ENCODE measurements around the gene DGKI. TPM values are rescaled to one million over a fixed set of nuclear protein-coding genes. Genes with fewer than 3 reads are reported as not detected.

DGKI gene
- total and polyA plus RNA-seq, 4 donors = 0.03 to 1.5 (median 0.33) TPM

- no peaks in the 10 kb centered on the region for H3K9me3 ChIP-seq (ENCODE audit: control insufficient read depth in 4 of 4, insufficient read depth in 3 of 4, low read length in 3 of 4)
- no peak overlapping the region for H3K9ac ChIP-seq (ENCODE audit: insufficient read depth in 1 of 2, low read length in 2 of 2)
- TF ChIP-seq, protein P1, sequence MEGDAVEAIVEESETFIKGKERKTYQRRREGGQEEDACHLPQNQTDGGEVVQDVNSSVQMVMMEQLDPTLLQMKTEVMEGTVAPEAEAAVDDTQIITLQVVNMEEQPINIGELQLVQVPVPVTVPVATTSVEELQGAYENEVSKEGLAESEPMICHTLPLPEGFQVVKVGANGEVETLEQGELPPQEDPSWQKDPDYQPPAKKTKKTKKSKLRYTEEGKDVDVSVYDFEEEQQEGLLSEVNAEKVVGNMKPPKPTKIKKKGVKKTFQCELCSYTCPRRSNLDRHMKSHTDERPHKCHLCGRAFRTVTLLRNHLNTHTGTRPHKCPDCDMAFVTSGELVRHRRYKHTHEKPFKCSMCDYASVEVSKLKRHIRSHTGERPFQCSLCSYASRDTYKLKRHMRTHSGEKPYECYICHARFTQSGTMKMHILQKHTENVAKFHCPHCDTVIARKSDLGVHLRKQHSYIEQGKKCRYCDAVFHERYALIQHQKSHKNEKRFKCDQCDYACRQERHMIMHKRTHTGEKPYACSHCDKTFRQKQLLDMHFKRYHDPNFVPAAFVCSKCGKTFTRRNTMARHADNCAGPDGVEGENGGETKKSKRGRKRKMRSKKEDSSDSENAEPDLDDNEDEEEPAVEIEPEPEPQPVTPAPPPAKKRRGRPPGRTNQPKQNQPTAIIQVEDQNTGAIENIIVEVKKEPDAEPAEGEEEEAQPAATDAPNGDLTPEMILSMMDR (IDR thresholded peaks at IDR 0.05; ENCODE audit: control extremely low read depth, extremely low read depth) = no peak
- no peaks in the 10 kb centered on the region for H3K4me1 ChIP-seq (ENCODE audit: control insufficient read depth in 5 of 5, insufficient read depth in 5 of 5, low read length in 5 of 5)
- DNase-seq (no peak), ATAC-seq (ENCODE audit: insufficient read depth, low FRiP score) (no peak)
- no peak overlapping the region for H3K4me3 ChIP-seq
- WGBS, 2 donors = 66 to 72% methylated on average over 2 of the region's 2 CpGs
- no peaks in the 10 kb centered on the region for H3K36me3 ChIP-seq (ENCODE audit: control insufficient read depth in 4 of 4, insufficient read depth in 4 of 4, low read length in 4 of 4)
- H3K27me3 ChIP-seq (ENCODE audit: control insufficient read depth in 3 of 3, insufficient read depth in 3 of 3, low read length in 2 of 3) = no peaks in the 10 kb centered on the region
- H3K27ac ChIP-seq (ENCODE audit: low read depth in 1 of 2, low read length in 1 of 2) = no peak overlapping the region
Observed at GRCh38 chr7:137804836-137805235, 41.9 kb downstream of the DGKI start.

GRCh38 chr7:137801491-137801890 lies 45.3 kb downstream of the DGKI start:
- H3K9ac ChIP-seq (ENCODE audit: insufficient read depth in 1 of 2, low read length in 2 of 2) = no peak overlapping the region
- WGBS, 2 donors = 55 to 79% methylated on average over 1 of the region's 1 CpG
- H3K9me3 ChIP-seq (ENCODE audit: control insufficient read depth in 4 of 4, insufficient read depth in 3 of 4, low read length in 3 of 4) = peaks cover 0 to 2% (median 0%) of the 10 kb centered on the region in 4 donors
- no peak overlapping the region for H3K27ac ChIP-seq (ENCODE audit: low read depth in 1 of 2, low read length in 1 of 2)
- H3K4me1 ChIP-seq (ENCODE audit: control insufficient read depth in 5 of 5, insufficient read depth in 5 of 5, low read length in 5 of 5) = no peaks in the 10 kb centered on the region
- no peaks in the 10 kb centered on the region for H3K36me3 ChIP-seq (ENCODE audit: control insufficient read depth in 4 of 4, insufficient read depth in 4 of 4, low read length in 4 of 4)
- DNase-seq (no peak), ATAC-seq (ENCODE audit: insufficient read depth, low FRiP score) (no peak)
- no peaks in the 10 kb centered on the region for H3K27me3 ChIP-seq (ENCODE audit: control insufficient read depth in 3 of 3, insufficient read depth in 3 of 3, low read length in 2 of 3)
- no peak overlapping the region for H3K4me3 ChIP-seq
- TF ChIP-seq, protein P1 (IDR thresholded peaks at IDR 0.05; ENCODE audit: control extremely low read depth, extremely low read depth) = no peak

- 52 to 70% methylated on average over 1 of the region's 1 CpG for WGBS, 2 donors
- Histone ChIP-seq H3K4me1 (ENCODE audit: control insufficient read depth in 5 of 5, insufficient read depth in 5 of 5, low read length in 5 of 5) (no peaks in the 10 kb centered on the region), H3K27me3 (ENCODE audit: control insufficient read depth in 3 of 3, insufficient read depth in 3 of 3, low read length in 2 of 3) (no peaks in the 10 kb centered on the region), H3K9ac (ENCODE audit: insufficient read depth in 1 of 2, low read length in 2 of 2) (no peak overlapping the region), H3K27ac (ENCODE audit: low read depth in 1 of 2, low read length in 1 of 2) (no peak overlapping the region), H3K36me3 (ENCODE audit: control insufficient read depth in 4 of 4, insufficient read depth in 4 of 4, low read length in 4 of 4) (no peaks in the 10 kb centered on the region), H3K9me3 (ENCODE audit: control insufficient read depth in 4 of 4, insufficient read depth in 3 of 4, low read length in 3 of 4) (peaks cover 0 to 2% (median 0%) of the 10 kb centered on the region in 4 donors), H3K4me3 (no peak overlapping the region)
- ATAC-seq (ENCODE audit: insufficient read depth, low FRiP score) = no peak
- DNase-seq = no peak
- TF ChIP-seq, protein P1 (IDR thresholded peaks at IDR 0.05; ENCODE audit: control extremely low read depth, extremely low read depth) = no peak
Observed at GRCh38 chr7:137801003-137801402, 45.8 kb downstream of the DGKI start.

Data from lung (tissue), 12 donors.